ENCODE data around the gene TMEM191C. TPM values are rescaled to one million over a fixed set of nuclear protein-coding genes. Genes with fewer than 3 reads are reported as not detected.

TMEM191C gene
- total RNA-seq, 4 donors from 2014 or later, result 5.6 to 15.0 (median 6.4) TPM

- Histone ChIP-seq H3K4me3 (no peak overlapping the region), H3K27me3 (no peaks in the 10 kb centered on the region), H3K27ac (no peak overlapping the region), H3K4me1 (no peaks in the 10 kb centered on the region), H3K9me3 (no peaks in the 10 kb centered on the region), H3K36me3 (peaks cover 0 to 7% (median 4%) of the 10 kb centered on the region in 4 donors)
- intact Hi-C loops (cut with DNase I; ENCODE audit: low total_unique reads) (no loop called here), in situ Hi-C loops (cut with MboI; ENCODE audit: low pct_ligation_motif_present in 1 of 4, low pct_unique_long_range_greater_than_20kb in 1 of 4, low sequenced_read_pairs in 3 of 4) (no loop called here)
- 95 to 100% methylated on average over 2 to 25 of the region's 33 CpGs for WGBS, 2 donors (ENCODE audit: low coverage in 1 of 2)
- DNase-seq, result no peak
- no peak for TF ChIP-seq POLR2AphosphoS5 (IDR thresholded peaks at IDR 0.05)
- TF ChIP-seq CTCF (IDR thresholded peaks at IDR 0.05), result no peak
- no peak for TF ChIP-seq POLR2A (IDR thresholded peaks at IDR 0.05)
- no peak for TF ChIP-seq EP300 (IDR thresholded peaks at IDR 0.05; ENCODE audit: low read depth)
These were observed 20.1 kb upstream of the TMEM191C start for GRCh38 chr22:21446827-21447690.

GRCh38 chr22:21447694-21448402, 19.3 kb upstream of the TMEM191C start:
- WGBS, 2 donors (ENCODE audit: low coverage in 1 of 2), result 92% methylated on average over 22 of the region's 22 CpGs; no CpG with 5 or more reads in 1 of the 2 donors

GRCh38 chr22:21448627-21449416, 18.4 kb upstream of the TMEM191C start:
- intact Hi-C loops (cut with DNase I; ENCODE audit: low total_unique reads) (no loop called here), in situ Hi-C loops (cut with MboI; ENCODE audit: low pct_ligation_motif_present in 1 of 4, low pct_unique_long_range_greater_than_20kb in 1 of 4, low sequenced_read_pairs in 3 of 4) (no loop called here)
- TF ChIP-seq POLR2AphosphoS5 (IDR thresholded peaks at IDR 0.05) (no peak), CTCF (IDR thresholded peaks at IDR 0.05) (no peak), EP300 (IDR thresholded peaks at IDR 0.05; ENCODE audit: low read depth) (no peak), POLR2A (IDR thresholded peaks at IDR 0.05) (no peak)
- H3K27ac ChIP-seq, result no peak overlapping the region
- DNase-seq, result no peak
- 86 to 89% methylated on average over 10 to 23 of the region's 23 CpGs for WGBS, 2 donors (ENCODE audit: low coverage in 1 of 2)
- H3K9me3 ChIP-seq, result no peaks in the 10 kb centered on the region
- H3K4me3 ChIP-seq, result no peak overlapping the region
- no peaks in the 10 kb centered on the region for H3K27me3 ChIP-seq
- no peaks in the 10 kb centered on the region for H3K4me1 ChIP-seq
- H3K36me3 ChIP-seq, result peaks cover 0 to 7% (median 4%) of the 10 kb centered on the region in 4 donors

More at GRCh38 chr22:21447694-21448402, 19.3 kb upstream of the TMEM191C start:
- TF ChIP-seq POLR2AphosphoS5 (IDR thresholded peaks at IDR 0.05) (no peak), EP300 (IDR thresholded peaks at IDR 0.05; ENCODE audit: low read depth) (no peak), CTCF (IDR thresholded peaks at IDR 0.05) (no peak), POLR2A (IDR thresholded peaks at IDR 0.05) (no peak)
- Histone ChIP-seq H3K4me3 (no peak overlapping the region), H3K9me3 (no peaks in the 10 kb centered on the region), H3K27ac (no peak overlapping the region), H3K4me1 (no peaks in the 10 kb centered on the region), H3K36me3 (peaks cover 0 to 7% (median 4%) of the 10 kb centered on the region in 4 donors), H3K27me3 (no peaks in the 10 kb centered on the region)
- DNase-seq, result no peak
- in situ Hi-C loops (cut with MboI; ENCODE audit: low pct_ligation_motif_present in 1 of 4, low pct_unique_long_range_greater_than_20kb in 1 of 4, low sequenced_read_pairs in 3 of 4), result no loop called here
- intact Hi-C loops (cut with DNase I; ENCODE audit: low total_unique reads), result no loop called here
